Measurements from ENCODE around the gene PRKCD. TPM values are rescaled to one million over a fixed set of nuclear protein-coding genes. Genes with fewer than 3 reads are reported as not detected.

PRKCD gene
- total RNA-seq, 1 donor from 2014 or later, result 32.2 TPM

DNA sequence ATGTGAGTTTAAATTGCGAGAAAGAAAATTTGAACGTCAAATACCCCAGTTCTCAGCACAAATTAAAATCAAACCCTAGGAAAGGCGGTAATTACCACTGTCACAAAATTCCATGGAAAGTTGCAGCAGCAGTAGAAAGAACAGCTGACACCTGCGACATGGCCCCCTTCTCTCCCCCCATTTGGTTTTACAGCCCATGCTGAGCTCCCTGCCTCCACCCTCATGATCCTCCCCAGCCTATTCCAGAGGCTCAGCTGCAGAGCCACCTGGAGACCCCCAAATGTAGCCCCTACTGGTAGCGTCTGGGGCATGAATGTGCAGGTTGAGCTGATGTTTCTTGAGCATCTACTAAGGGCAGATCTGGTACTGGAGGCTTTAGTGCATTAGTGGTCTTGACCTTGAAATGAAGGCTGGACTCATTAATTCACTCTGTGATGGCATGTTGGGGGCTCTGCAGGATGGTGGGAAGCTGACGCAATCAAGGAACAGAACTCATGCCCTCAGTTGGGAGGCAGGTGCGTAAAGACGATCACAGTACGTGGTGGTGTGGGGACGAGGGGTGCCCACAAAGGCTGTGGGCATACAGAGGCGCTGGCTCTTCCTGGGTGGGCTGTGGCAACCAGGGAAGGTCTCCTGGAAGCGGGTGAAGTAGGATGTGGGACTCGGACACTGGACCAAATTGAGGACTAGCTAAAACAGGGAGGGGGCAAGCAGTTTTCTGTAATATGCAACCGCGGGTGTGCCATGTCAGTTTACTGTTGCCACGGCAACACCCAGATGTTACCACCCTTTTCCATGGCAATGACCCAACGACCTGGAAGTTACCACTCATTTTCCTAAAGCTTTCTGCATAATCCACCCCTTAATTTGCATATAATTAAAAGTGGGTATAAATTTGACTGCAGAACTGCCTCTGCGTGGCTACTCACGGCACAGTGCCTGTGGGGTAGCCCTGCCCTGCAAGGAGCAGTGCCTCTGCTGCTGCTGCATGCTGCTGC lies 39.8 kb downstream of the PRKCD start:
- Histone ChIP-seq H3K4me3 (no peak overlapping the region), H3K9me3 (no peaks in the 10 kb centered on the region), H3K27ac (no peak overlapping the region), H3K27me3 (no peaks in the 10 kb centered on the region), H3K4me1 (no peaks in the 10 kb centered on the region), H3K36me3 (no peaks in the 10 kb centered on the region)
- TF ChIP-seq POLR2A (IDR thresholded peaks at IDR 0.05), result no peak
- TF ChIP-seq, protein P1, sequence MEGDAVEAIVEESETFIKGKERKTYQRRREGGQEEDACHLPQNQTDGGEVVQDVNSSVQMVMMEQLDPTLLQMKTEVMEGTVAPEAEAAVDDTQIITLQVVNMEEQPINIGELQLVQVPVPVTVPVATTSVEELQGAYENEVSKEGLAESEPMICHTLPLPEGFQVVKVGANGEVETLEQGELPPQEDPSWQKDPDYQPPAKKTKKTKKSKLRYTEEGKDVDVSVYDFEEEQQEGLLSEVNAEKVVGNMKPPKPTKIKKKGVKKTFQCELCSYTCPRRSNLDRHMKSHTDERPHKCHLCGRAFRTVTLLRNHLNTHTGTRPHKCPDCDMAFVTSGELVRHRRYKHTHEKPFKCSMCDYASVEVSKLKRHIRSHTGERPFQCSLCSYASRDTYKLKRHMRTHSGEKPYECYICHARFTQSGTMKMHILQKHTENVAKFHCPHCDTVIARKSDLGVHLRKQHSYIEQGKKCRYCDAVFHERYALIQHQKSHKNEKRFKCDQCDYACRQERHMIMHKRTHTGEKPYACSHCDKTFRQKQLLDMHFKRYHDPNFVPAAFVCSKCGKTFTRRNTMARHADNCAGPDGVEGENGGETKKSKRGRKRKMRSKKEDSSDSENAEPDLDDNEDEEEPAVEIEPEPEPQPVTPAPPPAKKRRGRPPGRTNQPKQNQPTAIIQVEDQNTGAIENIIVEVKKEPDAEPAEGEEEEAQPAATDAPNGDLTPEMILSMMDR (IDR thresholded peaks at IDR 0.05), result no peak
- TF ChIP-seq POLR2AphosphoS5 (IDR thresholded peaks at IDR 0.05; ENCODE audit: insufficient read depth in 1 of 2, low read depth in 1 of 2), result no peak
- no peak for DNase-seq (ENCODE audit: extremely low spot score in 2 of 2)
- intact Hi-C loops (cut with DNase I), result no loop called here

DNA sequence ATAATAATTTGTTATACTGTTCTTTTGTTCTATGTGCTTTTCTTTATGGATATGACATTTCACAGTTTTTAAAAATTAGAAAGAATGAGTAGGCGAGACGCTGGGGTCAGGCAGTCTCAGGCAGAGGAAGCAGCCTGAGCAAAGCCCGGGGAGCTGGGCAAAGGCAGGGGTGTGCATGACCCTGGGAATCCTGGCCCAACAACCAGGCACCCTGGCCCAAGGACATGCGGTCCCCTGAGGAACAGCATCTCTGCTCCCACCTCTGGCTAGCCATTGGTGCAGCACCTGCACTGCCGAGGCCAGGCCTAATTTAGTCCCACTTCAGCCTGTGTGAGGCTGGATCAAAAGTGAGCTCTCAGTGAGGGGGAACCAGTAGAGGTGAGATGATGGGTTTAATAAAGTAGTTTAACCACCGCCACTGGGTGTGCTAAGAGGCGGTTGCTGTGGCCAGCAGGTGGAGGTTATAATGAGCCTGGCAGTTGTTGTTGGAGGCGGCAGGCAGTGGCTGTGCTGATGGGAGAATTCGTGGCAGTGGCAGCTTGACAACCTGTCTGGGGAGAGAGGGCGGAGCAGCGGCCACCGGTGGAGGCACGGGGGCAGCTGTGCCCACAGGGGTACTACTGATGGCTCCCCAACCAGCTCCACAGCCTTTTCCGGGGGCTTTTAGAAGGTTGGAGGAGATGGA lies 41.5 kb downstream of the PRKCD start:
- no peak for DNase-seq (ENCODE audit: extremely low spot score in 2 of 2)
- Histone ChIP-seq H3K27me3 (no peaks in the 10 kb centered on the region), H3K9me3 (no peaks in the 10 kb centered on the region), H3K4me3 (no peak overlapping the region), H3K36me3 (no peaks in the 10 kb centered on the region), H3K4me1 (no peaks in the 10 kb centered on the region), H3K27ac (no peak overlapping the region)
- TF ChIP-seq, protein P1 (IDR thresholded peaks at IDR 0.05), result no peak
- TF ChIP-seq POLR2AphosphoS5 (IDR thresholded peaks at IDR 0.05; ENCODE audit: insufficient read depth in 1 of 2, low read depth in 1 of 2), result no peak
- TF ChIP-seq POLR2A (IDR thresholded peaks at IDR 0.05), result no peak
- intact Hi-C loops (cut with DNase I), result no loop called here

DNA sequence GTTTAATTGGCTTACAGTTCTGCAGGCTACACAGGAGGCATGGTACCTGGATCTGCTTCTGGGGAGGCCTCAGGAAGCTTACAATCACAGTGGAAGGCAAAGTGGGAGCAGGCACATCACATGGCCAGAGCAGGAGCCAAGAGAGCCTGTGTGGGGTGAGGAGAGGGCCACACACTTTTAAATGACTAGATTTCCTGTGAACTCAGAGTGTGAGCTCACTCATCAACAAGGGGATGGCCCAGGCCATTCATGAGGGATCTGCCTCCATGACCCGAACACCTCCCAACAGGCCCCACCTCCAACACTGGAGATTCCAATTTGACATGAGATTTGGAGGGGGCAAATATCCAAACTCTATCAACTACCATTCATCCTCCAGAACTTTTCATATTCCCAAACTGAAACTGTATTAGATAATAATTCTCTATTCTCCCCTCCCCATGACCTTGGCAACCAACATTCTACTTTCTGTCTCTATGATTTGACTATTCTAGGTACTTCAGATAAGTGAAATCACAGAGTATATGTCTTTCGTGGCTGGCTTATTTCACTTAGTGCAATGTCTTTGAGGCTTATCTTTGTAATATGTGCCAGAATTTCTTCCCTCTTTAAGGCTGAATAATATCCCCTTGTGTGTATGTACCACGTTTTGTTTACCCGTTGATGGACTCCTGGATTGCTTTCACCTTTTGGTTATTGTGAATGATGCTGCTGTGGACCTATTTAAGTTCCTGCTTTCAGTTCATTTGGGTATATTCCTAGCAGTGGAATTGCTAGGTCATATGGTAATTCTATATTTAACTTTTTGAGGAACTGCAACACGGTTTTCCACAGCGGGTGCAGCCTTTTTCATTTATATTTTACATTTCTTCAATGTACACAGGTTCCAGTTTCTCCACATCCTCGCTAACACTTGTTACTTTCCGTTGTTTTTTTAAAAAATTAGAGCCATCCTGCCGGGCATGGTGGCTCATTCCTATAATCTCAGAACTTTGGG lies 51.0 kb downstream of the PRKCD start:
- Histone ChIP-seq H3K4me3 (no peak overlapping the region), H3K36me3 (no peaks in the 10 kb centered on the region), H3K4me1 (no peaks in the 10 kb centered on the region), H3K27me3 (no peaks in the 10 kb centered on the region), H3K9me3 (no peaks in the 10 kb centered on the region), H3K27ac (no peak overlapping the region)
- no peak for TF ChIP-seq POLR2AphosphoS5 (IDR thresholded peaks at IDR 0.05; ENCODE audit: insufficient read depth in 1 of 2, low read depth in 1 of 2)
- TF ChIP-seq, protein P1 (IDR thresholded peaks at IDR 0.05), result no peak
- no peak for TF ChIP-seq POLR2A (IDR thresholded peaks at IDR 0.05)
- intact Hi-C loops (cut with DNase I), result no loop called here
- no peak for DNase-seq (ENCODE audit: extremely low spot score in 2 of 2)

DNA sequence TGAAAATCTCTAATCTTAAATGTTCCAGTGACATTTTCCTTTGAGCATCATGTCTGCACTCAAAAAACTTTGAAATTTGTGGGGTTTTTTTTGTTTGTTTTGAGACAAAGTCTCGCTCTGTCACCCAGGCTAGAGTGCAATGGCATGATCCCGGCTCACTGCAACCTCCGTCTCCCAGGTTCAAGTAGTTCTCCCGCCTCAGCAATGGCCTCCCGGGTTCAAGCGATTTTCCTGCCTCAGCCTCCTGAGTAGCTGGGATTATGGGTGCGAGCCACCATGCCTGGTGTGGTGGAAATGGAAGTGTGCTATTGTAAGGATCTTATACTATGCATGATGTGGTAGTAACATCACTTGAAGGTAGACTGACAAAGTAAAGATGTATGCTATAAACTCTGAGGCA lies 52.3 kb downstream of the PRKCD start:
- DNase-seq (ENCODE audit: extremely low spot score in 2 of 2), result no peak
- TF ChIP-seq, protein P1 (IDR thresholded peaks at IDR 0.05), result no peak
- TF ChIP-seq POLR2A (IDR thresholded peaks at IDR 0.05) (no peak), POLR2AphosphoS5 (IDR thresholded peaks at IDR 0.05; ENCODE audit: insufficient read depth in 1 of 2, low read depth in 1 of 2) (no peak)
- Histone ChIP-seq H3K27ac (no peak overlapping the region), H3K4me1 (no peaks in the 10 kb centered on the region), H3K9me3 (no peaks in the 10 kb centered on the region), H3K4me3 (no peak overlapping the region), H3K36me3 (no peaks in the 10 kb centered on the region), H3K27me3 (no peaks in the 10 kb centered on the region)
- intact Hi-C loops (cut with DNase I), result no loop called here
